Bronchial epithelial cell (primary cell): ENCODE data around the gene EPHB1. TPM values are rescaled to one million over a fixed set of nuclear protein-coding genes. Genes with fewer than 3 reads are reported as not detected.

Source experiments
- DNase-seq: peaks from one replicate; pipeline ENCODE4 v3.0.0-alpha.2; 2010; ENCODE audit warnings: low read depth
- FAIRE-seq: peaks from 2 replicates; lab custom pipeline; 2011; peaks lifted over from hg19 to GRCh38; lab: Jason Lieb, UNC
- H3K27me3 ChIP-seq: 2 replicates; pipeline ENCODE4 v1.5.1; 2011; ENCODE audit warnings: low read length; ENCODE audit not compliant: control insufficient read depth, insufficient read depth
- H3K36me3 ChIP-seq: 2 replicates; pipeline ENCODE4 v1.5.1; 2011; ENCODE audit warnings: low read length; ENCODE audit not compliant: control insufficient read depth, insufficient read depth
- H3K4me3 ChIP-seq: 2 replicates; pipeline ENCODE4 v1.5.1; 2011; ENCODE audit warnings: mild to moderate bottlenecking, low read depth, low read length, control low read depth
- CTCF ChIP-seq: IDR thresholded peaks from 2 replicates; pipeline ENCODE4 v1.5.1; 2011; ENCODE audit warnings: mild to moderate bottlenecking, moderate library complexity, low read length, control low read depth, inconsistent platforms; ENCODE audit not compliant: insufficient read depth, severe bottlenecking
- total RNA-seq: library from RNA; depleted of rRNA; stranded (reverse); fragments of >200 nt; gene quantifications from 2 replicates; pipeline ENCODE4 v1.2.1, GENCODE V29; 2014

EPHB1 gene
- total RNA-seq, 1 donor from 2014 or later, result under 0.01 TPM

GRCh38 chr3:135237371-135238143 lies 442.5 kb downstream of the EPHB1 start:
- no peak for FAIRE-seq
- TF ChIP-seq CTCF, result no peak

GRCh38 chr3:135238236-135238830 lies 443.3 kb downstream of the EPHB1 start:
- Histone ChIP-seq H3K4me3 (no peak overlapping the region), H3K27me3 (no peaks in the 10 kb centered on the region), H3K36me3 (no peaks in the 10 kb centered on the region)
- DNase-seq (no peak), FAIRE-seq (no peak)
- TF ChIP-seq CTCF, result no peak

More at GRCh38 chr3:135237371-135238143, 442.5 kb downstream of the EPHB1 start:
- DNase-seq, result no peak
- Histone ChIP-seq H3K4me3 (no peak overlapping the region), H3K36me3 (no peaks in the 10 kb centered on the region), H3K27me3 (no peaks in the 10 kb centered on the region)

- H3K4me3 ChIP-seq, result no peak overlapping the region
- TF ChIP-seq CTCF, result no peak
- FAIRE-seq, result no peak
- DNase-seq, result no peak
- H3K36me3 ChIP-seq, result no peaks in the 10 kb centered on the region
- no peaks in the 10 kb centered on the region for H3K27me3 ChIP-seq
Observed at GRCh38 chr3:135238871-135239614, 444.0 kb downstream of the EPHB1 start.

- FAIRE-seq, result no peak
- Histone ChIP-seq H3K36me3 (no peaks in the 10 kb centered on the region), H3K27me3 (no peaks in the 10 kb centered on the region), H3K4me3 (no peak overlapping the region)
- no peak for DNase-seq
- TF ChIP-seq CTCF, result no peak
Observed at GRCh38 chr3:135239615-135239884, 444.5 kb downstream of the EPHB1 start.

- H3K36me3 ChIP-seq, result no peaks in the 10 kb centered on the region
- TF ChIP-seq CTCF, result no peak
- FAIRE-seq, result no peak
- H3K27me3 ChIP-seq, result no peaks in the 10 kb centered on the region
- DNase-seq, result no peak
- H3K4me3 ChIP-seq, result no peak overlapping the region
Observed at GRCh38 chr3:135240426-135240825, 445.4 kb downstream of the EPHB1 start.
